Lung (tissue), 12 donors: Measurements from ENCODE around the gene DIP2C. TPM values are rescaled to one million over a fixed set of nuclear protein-coding genes. Genes with fewer than 3 reads are reported as not detected.

ENCODE experiments used
- ATAC-seq: fragments of 200-7000 bp; cut with Tn5 transposase; one replicate; pipeline ENCODE4 v1.9.1; 2020; ENCODE audit warnings: moderate number of reproducible peaks; ENCODE audit not compliant: insufficient read depth, low FRiP score
- DNase-seq, 3 donors: peaks; one replicate each; pipeline ENCODE4 v3.0.0-alpha.2; 2013 to 2017
- H3K27ac ChIP-seq, 2 donors: one replicate each; pipeline ENCODE4 v1.5.1; 2013; ENCODE audit warnings: mild to moderate bottlenecking in 2 of 2, moderate library complexity in 2 of 2, control low read depth in 1 of 2, inconsistent platforms in 1 of 2, low read depth in 1 of 2, low read length in 1 of 2
- H3K27me3 ChIP-seq, 3 donors: one replicate each; pipeline ENCODE4 v1.5.1; 2013; ENCODE audit warnings: low read length in 2 of 3; ENCODE audit not compliant: control insufficient read depth in 3 of 3, insufficient read depth in 3 of 3
- H3K36me3 ChIP-seq, 4 donors: one replicate each; pipeline ENCODE4 v1.5.1; 2013; ENCODE audit warnings: low read length in 4 of 4, mild to moderate bottlenecking in 1 of 4, moderate library complexity in 1 of 4; ENCODE audit not compliant: control insufficient read depth in 4 of 4, insufficient read depth in 4 of 4
- H3K4me1 ChIP-seq, 5 donors: one replicate each; pipeline ENCODE4 v1.5.1; 2013; ENCODE audit warnings: low read length in 5 of 5, mild to moderate bottlenecking in 2 of 5, moderate library complexity in 1 of 5; ENCODE audit not compliant: control insufficient read depth in 5 of 5, insufficient read depth in 5 of 5
- H3K4me3 ChIP-seq: one replicate; pipeline ENCODE4 v1.5.1; 2013; ENCODE audit warnings: mild to moderate bottlenecking, control low read depth, moderate library complexity
- H3K9ac ChIP-seq, 2 donors: one replicate each; pipeline ENCODE4 v1.5.1; 2013; ENCODE audit warnings: low read length in 2 of 2, control low read depth in 1 of 2; ENCODE audit not compliant: insufficient read depth in 1 of 2
- H3K9me3 ChIP-seq, 4 donors: one replicate each; pipeline ENCODE4 v1.5.1; 2013; ENCODE audit warnings: low read length in 3 of 4, mild to moderate bottlenecking in 1 of 4, moderate library complexity in 1 of 4; ENCODE audit not compliant: control insufficient read depth in 4 of 4, insufficient read depth in 3 of 4
- CTCF ChIP-seq: IDR thresholded peaks from 2 replicates; pipeline ENCODE4 v1.5.1; 2012; ENCODE audit warnings: mild to moderate bottlenecking; ENCODE audit errors: control extremely low read depth, extremely low read depth
- WGBS, 2 donors: extraction: QIAGEN DNeasy Blood & Tissue Kit; methylation state at CpG; one replicate each; pipeline ENCODE4 v1.1.7; 2013; 5-methylcytosine and 5-hydroxymethylcytosine counted together
- polyA plus RNA-seq, 2 donors: library from polyadenylated mRNA; stranded (reverse); fragments of 200-250 nt; gene quantifications; one replicate each; pipeline ENCODE4 v1.2.1, GENCODE V29; 2013
- total RNA-seq, 2 donors: library from RNA; depleted of rRNA in 1 of 2; stranded (reverse); fragments of >200 nt in 1 of 2; gene quantifications; one replicate each; pipeline ENCODE4 v1.2.1, GENCODE V29; 2014 to 2021
- donor health status: control.
- donor health status: control.
- donor health status: Bipolar disorder and iron deficiency.
- donor health status: healthy.
- donor health status: DM: yes; HTN: yes; CAD: no.

The DIP2C gene
- total and polyA plus RNA-seq, 4 donors: 3.6 to 20.0 (median 9.5) TPM

DNA sequence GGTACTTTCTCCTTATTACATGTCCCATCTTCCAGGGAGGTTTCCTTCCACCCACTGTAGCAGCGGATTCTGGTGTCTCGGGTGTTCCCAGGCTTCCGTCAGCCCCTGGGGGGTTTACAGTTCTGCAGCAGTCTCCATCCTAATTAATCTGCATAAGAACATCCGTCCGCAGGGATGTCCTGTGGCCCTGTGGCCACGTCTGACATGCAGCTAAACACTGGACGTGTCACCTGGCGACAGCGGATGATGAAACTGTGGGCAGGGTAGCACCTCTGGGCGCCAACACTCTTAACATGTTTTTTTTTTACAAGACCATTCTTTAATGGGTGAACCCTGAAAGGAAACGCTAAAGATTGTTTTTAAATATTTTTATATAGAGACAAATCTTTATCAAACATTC lies 58.2 kb downstream of the DIP2C start:
- H3K36me3 ChIP-seq: peaks cover 0 to 2% (median 0%) of the 10 kb centered on the region in 4 donors
- no peak for TF ChIP-seq CTCF
- peaks cover 0 to 18% (median 4%) of the 10 kb centered on the region in 5 donors for H3K4me1 ChIP-seq
- WGBS, 2 donors: 92 to 94% methylated on average over 11 of the region's 11 CpGs
- no peak overlapping the region for H3K9ac ChIP-seq
- DNase-seq: no peak
- no peak for ATAC-seq
- no peak overlapping the region for H3K27ac ChIP-seq
- H3K27me3 ChIP-seq: no peaks in the 10 kb centered on the region
- no peak overlapping the region for H3K4me3 ChIP-seq
- H3K9me3 ChIP-seq: no peaks in the 10 kb centered on the region

GRCh38 chr10:630581-631073 lies 58.8 kb downstream of the DIP2C start:
- Histone ChIP-seq H3K9me3 (no peaks in the 10 kb centered on the region), H3K36me3 (peaks cover 0 to 2% (median 0%) of the 10 kb centered on the region in 4 donors), H3K9ac (no peak overlapping the region), H3K4me1 (peaks cover 0 to 20% (median 4%) of the 10 kb centered on the region in 5 donors), H3K27ac (no peak overlapping the region), H3K4me3 (no peak overlapping the region), H3K27me3 (no peaks in the 10 kb centered on the region)
- TF ChIP-seq CTCF: no peak
- WGBS, 2 donors: 89 to 94% methylated on average over 23 of the region's 23 CpGs
- ATAC-seq (no peak), DNase-seq (no peak)

GRCh38 chr10:629186-629998 lies 60.1 kb downstream of the DIP2C start:
- no peak for ATAC-seq
- no peak for DNase-seq
- Histone ChIP-seq H3K4me1 (peaks cover 0 to 31% (median 9%) of the 10 kb centered on the region in 5 donors), H3K27ac (no peak overlapping the region), H3K9me3 (no peaks in the 10 kb centered on the region), H3K9ac (no peak overlapping the region), H3K36me3 (peaks cover 0 to 2% (median 0%) of the 10 kb centered on the region in 4 donors), H3K27me3 (no peaks in the 10 kb centered on the region), H3K4me3 (no peak overlapping the region)
- 63 to 79% methylated on average over 25 of the region's 25 CpGs for WGBS, 2 donors
- no peak for TF ChIP-seq CTCF
